ENCODE measurements around the gene MIXL1.

The MIXL1 gene

GRCh38 chr1:226211181-226211821, 12.2 kb upstream of the MIXL1 start:
- in situ Hi-C loops (cut with MboI; ENCODE audit: low pct_unique_long_range_greater_than_20kb, low sequenced_read_pairs, unreplicated experiment) = no loop called here
- no peak for TF ChIP-seq CTCF (IDR thresholded peaks at IDR 0.05; ENCODE audit: extremely low read depth, insufficient read depth, missing control alignments)
- DNase-seq (ENCODE audit: low spot score) = no peak

GRCh38 chr1:226212545-226212944, 10.9 kb upstream of the MIXL1 start:
- no peak for TF ChIP-seq CTCF (IDR thresholded peaks at IDR 0.05; ENCODE audit: extremely low read depth, insufficient read depth, missing control alignments)
- DNase-seq (ENCODE audit: low spot score) = no peak
- in situ Hi-C loops (cut with MboI; ENCODE audit: low pct_unique_long_range_greater_than_20kb, low sequenced_read_pairs, unreplicated experiment) = no loop called here

- no peak for DNase-seq (ENCODE audit: low spot score)
- in situ Hi-C loops (cut with MboI; ENCODE audit: low pct_unique_long_range_greater_than_20kb, low sequenced_read_pairs, unreplicated experiment) = no loop called here
Observed at GRCh38 chr1:226215239-226215638, 8.2 kb upstream of the MIXL1 start.

GRCh38 chr1:226216056-226216455, 7.4 kb upstream of the MIXL1 start:
- TF ChIP-seq CTCF (IDR thresholded peaks at IDR 0.05; ENCODE audit: extremely low read depth, insufficient read depth, missing control alignments) = no peak
- no peak for DNase-seq (ENCODE audit: low spot score)
- in situ Hi-C loops (cut with MboI; ENCODE audit: low pct_unique_long_range_greater_than_20kb, low sequenced_read_pairs, unreplicated experiment) = no loop called here

More at GRCh38 chr1:226215239-226215638, 8.2 kb upstream of the MIXL1 start:
- TF ChIP-seq CTCF (IDR thresholded peaks at IDR 0.05; ENCODE audit: extremely low read depth, insufficient read depth, missing control alignments) = no peak

- DNase-seq (ENCODE audit: low spot score) = no peak
- no peak for TF ChIP-seq CTCF (IDR thresholded peaks at IDR 0.05; ENCODE audit: extremely low read depth, insufficient read depth, missing control alignments)
- in situ Hi-C loops (cut with MboI; ENCODE audit: low pct_unique_long_range_greater_than_20kb, low sequenced_read_pairs, unreplicated experiment) = no loop called here
Observed at GRCh38 chr1:226217273-226217672, 6.2 kb upstream of the MIXL1 start.

- no peak for DNase-seq (ENCODE audit: low spot score)
- in situ Hi-C loops (cut with MboI; ENCODE audit: low pct_unique_long_range_greater_than_20kb, low sequenced_read_pairs, unreplicated experiment) = no loop called here
- TF ChIP-seq CTCF (IDR thresholded peaks at IDR 0.05; ENCODE audit: extremely low read depth, insufficient read depth, missing control alignments) = no peak
Observed at GRCh38 chr1:226220473-226221189, 2.8 kb upstream of the MIXL1 start.
